Thyroid gland (tissue), 4 donors: ENCODE measurements around the gene AP3S2.

Experiments
- CTCF ChIP-seq, 6 experiments: fragments of 200-600 bp in 3 of 6; fragments of 450-650 bp in 3 of 6; sonication (generic) in 3 of 6; IDR thresholded peaks; one replicate each; pipeline ENCODE4 v1.5.1; 2016 to 2019; ENCODE audit warnings: antibody characterized with exemption in 6 of 6, mild to moderate bottlenecking in 2 of 6, inconsistent platforms in 1 of 6, moderate library complexity in 1 of 6
- POLR2A ChIP-seq, 2 donors: fragments of 450-650 bp; IDR thresholded peaks; one replicate each; pipeline ENCODE4 v1.6.1; 2017; ENCODE audit warnings: antibody characterized with exemption in 2 of 2, mild to moderate bottlenecking in 2 of 2, moderate library complexity in 1 of 2

- TF ChIP-seq POLR2A (IDR thresholded peaks at IDR 0.05) = no peak
- TF ChIP-seq CTCF (IDR thresholded peaks at IDR 0.05) = no peak
These were observed 72.9 kb downstream of the AP3S2 start for GRCh38 chr15:89820666-89821611.
